SK-N-SH treated with all-trans-retinoic acid at 6 μM for 48 hours (cell line): Measurements from ENCODE around the gene PLG.

Source experiments
- ARNTL ChIP-seq: fragments of 450-650 bp; formaldehyde crosslinking; IDR thresholded peaks from 2 replicates; pipeline ENCODE4 v1.5.0; 2020; ENCODE audit warnings: low read depth, mild to moderate bottlenecking, moderate library complexity, borderline replicate concordance
- CSDC2 ChIP-seq: fragments of 250-450 bp; sonication (Bioruptor Pico); IDR thresholded peaks from 2 replicates; pipeline ENCODE4 v1.5.0; 2020; ENCODE audit warnings: mild to moderate bottlenecking, moderate library complexity
- GLIS3 ChIP-seq: fragments of 250-450 bp; sonication (Bioruptor Pico); IDR thresholded peaks from 2 replicates; pipeline ENCODE4 v1.5.0; 2020; ENCODE audit warnings: mild to moderate bottlenecking, moderate library complexity
- OSR1 ChIP-seq: fragments of 250-450 bp; sonication (Bioruptor Pico); IDR thresholded peaks from 2 replicates; pipeline ENCODE4 v1.8.0; 2022; ENCODE audit warnings: moderate library complexity, mild to moderate bottlenecking, inconsistent platforms
- PATZ1 ChIP-seq: fragments of 250-450 bp; sonication (Bioruptor Pico); IDR thresholded peaks from 2 replicates; pipeline ENCODE4 v1.8.0; 2020; ENCODE audit warnings: mild to moderate bottlenecking, moderate library complexity, borderline replicate concordance
- PPARA ChIP-seq: fragments of 250-450 bp; sonication (Bioruptor Pico); IDR thresholded peaks from 2 replicates; pipeline ENCODE4 v1.5.0; 2020; ENCODE audit warnings: mild to moderate bottlenecking, borderline replicate concordance
- ZC3H10 ChIP-seq: fragments of 250-450 bp; sonication (Bioruptor Pico); IDR thresholded peaks from 2 replicates; pipeline ENCODE4 v1.5.1; 2021; ENCODE audit warnings: mild to moderate bottlenecking, moderate library complexity
- ZFP3 ChIP-seq: fragments of 250-450 bp; sonication (Bioruptor Pico); IDR thresholded peaks from 2 replicates; pipeline ENCODE4 v1.5.0; 2020; ENCODE audit warnings: mild to moderate bottlenecking, moderate library complexity
- ZNF565 ChIP-seq: fragments of 450-650 bp; formaldehyde crosslinking; conservative IDR thresholded peaks from 2 replicates; pipeline ENCODE4 v1.5.0; 2020; ENCODE audit warnings: low read depth, mild to moderate bottlenecking, moderate library complexity
- TF ChIP-seq, protein P1 (sequence below): fragments of 250-450 bp; sonication (Bioruptor Pico); IDR thresholded peaks from 2 replicates; pipeline ENCODE4 v1.5.0; 2020; ENCODE audit warnings: mild to moderate bottlenecking, moderate library complexity
- TF ChIP-seq, protein P2 (sequence below): fragments of 250-450 bp; sonication (Bioruptor Pico); IDR thresholded peaks from 2 replicates; pipeline ENCODE4 v1.8.0; 2021; ENCODE audit warnings: low read depth, mild to moderate bottlenecking, moderate library complexity, borderline replicate concordance

DNA sequence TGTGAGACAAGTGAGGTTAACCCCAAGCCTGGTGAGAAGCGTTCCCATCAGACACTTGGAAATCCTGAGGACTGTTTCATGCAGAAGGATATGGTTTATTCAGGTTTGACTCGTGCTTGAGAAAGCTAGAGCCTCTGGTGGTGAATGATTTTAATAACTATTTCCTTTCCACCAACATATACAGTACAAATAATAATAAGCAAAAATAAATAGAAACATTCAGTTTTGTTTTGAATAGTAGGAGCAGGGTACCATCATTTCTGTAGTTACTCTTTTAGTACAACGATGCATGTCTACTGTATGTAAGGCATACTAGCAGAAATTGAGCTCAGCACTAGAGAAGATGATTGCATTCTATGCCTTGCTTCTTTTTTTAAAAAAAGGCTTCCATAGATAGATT lies 33.5 kb downstream of the PLG start:
- TF ChIP-seq, protein P1, sequence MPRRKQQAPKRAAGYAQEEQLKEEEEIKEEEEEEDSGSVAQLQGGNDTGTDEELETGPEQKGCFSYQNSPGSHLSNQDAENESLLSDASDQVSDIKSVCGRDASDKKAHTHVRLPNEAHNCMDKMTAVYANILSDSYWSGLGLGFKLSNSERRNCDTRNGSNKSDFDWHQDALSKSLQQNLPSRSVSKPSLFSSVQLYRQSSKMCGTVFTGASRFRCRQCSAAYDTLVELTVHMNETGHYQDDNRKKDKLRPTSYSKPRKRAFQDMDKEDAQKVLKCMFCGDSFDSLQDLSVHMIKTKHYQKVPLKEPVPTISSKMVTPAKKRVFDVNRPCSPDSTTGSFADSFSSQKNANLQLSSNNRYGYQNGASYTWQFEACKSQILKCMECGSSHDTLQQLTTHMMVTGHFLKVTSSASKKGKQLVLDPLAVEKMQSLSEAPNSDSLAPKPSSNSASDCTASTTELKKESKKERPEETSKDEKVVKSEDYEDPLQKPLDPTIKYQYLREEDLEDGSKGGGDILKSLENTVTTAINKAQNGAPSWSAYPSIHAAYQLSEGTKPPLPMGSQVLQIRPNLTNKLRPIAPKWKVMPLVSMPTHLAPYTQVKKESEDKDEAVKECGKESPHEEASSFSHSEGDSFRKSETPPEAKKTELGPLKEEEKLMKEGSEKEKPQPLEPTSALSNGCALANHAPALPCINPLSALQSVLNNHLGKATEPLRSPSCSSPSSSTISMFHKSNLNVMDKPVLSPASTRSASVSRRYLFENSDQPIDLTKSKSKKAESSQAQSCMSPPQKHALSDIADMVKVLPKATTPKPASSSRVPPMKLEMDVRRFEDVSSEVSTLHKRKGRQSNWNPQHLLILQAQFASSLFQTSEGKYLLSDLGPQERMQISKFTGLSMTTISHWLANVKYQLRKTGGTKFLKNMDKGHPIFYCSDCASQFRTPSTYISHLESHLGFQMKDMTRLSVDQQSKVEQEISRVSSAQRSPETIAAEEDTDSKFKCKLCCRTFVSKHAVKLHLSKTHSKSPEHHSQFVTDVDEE (CRISPR knock-in tag) = no peak
- TF ChIP-seq ZC3H10 (no peak), CSDC2 (CRISPR knock-in tag) (no peak), ZFP3 (CRISPR knock-in tag) (no peak), ZNF565 (CRISPR knock-in tag) (no peak), PPARA (CRISPR knock-in tag) (no peak), PATZ1 (CRISPR knock-in tag) (no peak), ARNTL (CRISPR knock-in tag) (no peak), GLIS3 (CRISPR knock-in tag) (no peak), OSR1 (CRISPR knock-in tag) (no peak)
- TF ChIP-seq, protein P2, sequence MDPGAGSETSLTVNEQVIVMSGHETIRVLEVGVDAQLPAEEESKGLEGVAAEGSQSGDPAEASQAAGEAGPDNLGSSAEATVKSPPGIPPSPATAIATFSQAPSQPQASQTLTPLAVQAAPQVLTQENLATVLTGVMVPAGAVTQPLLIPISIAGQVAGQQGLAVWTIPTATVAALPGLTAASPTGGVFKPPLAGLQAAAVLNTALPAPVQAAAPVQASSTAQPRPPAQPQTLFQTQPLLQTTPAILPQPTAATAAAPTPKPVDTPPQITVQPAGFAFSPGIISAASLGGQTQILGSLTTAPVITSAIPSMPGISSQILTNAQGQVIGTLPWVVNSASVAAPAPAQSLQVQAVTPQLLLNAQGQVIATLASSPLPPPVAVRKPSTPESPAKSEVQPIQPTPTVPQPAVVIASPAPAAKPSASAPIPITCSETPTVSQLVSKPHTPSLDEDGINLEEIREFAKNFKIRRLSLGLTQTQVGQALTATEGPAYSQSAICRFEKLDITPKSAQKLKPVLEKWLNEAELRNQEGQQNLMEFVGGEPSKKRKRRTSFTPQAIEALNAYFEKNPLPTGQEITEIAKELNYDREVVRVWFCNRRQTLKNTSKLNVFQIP = no peak
